Measurements from ENCODE around the gene HOXA9.
A peak's percentile ranks its signal among the peaks of the same experiment; 100 is the strongest.

The HOXA9 gene

DNA sequence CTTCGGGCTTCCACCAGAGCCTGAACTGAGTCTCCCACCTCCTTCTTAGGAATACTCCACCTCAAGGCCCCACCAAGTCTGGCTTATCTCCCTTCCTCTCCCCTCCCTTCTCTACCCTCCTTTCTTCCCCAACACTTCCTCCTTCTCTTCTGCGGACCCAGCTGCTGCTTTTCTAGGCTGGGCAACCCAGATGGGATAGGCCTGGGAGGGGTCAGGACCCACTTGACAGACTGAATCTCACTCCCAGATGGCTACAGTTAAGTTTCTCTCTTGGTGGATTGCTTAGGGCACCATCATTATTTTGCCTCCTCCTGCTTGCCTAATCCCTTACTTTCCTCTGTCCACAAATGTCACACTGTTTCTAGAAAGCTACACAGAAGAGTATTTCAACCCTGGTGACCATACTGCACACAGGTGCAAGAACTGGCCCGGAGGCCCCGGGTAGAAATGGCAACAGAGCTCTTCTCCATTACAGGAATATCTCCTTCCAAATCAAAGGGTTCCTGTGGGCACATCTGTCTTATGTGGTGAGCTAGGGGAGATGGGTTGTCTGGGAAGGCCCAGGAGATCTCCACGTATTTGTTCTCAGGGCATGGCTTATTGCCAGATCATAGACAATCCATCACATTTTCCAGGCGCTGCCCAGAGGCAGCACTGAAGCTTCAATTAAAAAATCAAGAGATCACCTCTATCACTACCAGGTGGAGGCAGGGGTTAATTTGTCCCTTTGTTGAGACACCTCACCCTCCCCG lies 24.8 kb upstream of the HOXA9 start:
- no peak for DNase-seq (ENCODE audit: low read depth, low spot score)
- H3K4me3 ChIP-seq (ENCODE audit: low read length) = no peak overlapping the region

DNA sequence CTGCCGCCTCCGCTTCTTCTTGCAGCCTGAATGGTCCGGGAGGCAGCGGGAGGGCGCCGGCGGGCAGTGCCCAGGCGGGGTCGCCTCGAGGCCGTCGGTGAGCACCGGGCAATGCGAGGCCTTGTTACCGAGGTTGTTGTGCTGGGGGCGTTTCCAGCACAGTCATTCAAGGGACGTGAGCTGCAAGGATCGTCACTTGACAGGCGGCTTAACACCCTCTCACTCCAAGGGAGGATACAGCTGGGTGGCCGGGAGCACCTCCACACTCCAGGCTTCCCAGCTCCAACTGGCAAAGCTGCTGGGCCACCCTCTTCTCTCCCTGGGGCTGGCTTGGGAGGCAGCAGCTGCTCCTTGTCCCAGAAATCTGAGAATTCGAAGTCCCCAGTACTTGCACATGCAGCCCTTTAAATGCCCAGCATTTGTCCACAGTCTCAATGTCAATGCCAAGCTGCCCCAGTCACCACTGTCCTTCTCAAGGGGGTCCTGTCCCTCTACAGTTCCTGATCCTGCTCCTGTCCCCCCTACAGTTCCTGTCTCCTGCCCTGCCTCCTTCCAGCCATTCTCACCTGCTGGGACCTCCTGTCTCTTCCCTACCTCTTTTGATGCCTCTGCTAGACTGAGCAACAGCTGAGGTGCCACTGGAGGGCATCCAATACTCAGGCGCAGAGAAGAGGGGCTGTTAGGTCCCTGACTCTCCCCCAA lies 24.1 kb upstream of the HOXA9 start:
- DNase-seq (ENCODE audit: low read depth, low spot score) = no peak
- H3K4me3 ChIP-seq (ENCODE audit: low read length) = no peak overlapping the region

DNA sequence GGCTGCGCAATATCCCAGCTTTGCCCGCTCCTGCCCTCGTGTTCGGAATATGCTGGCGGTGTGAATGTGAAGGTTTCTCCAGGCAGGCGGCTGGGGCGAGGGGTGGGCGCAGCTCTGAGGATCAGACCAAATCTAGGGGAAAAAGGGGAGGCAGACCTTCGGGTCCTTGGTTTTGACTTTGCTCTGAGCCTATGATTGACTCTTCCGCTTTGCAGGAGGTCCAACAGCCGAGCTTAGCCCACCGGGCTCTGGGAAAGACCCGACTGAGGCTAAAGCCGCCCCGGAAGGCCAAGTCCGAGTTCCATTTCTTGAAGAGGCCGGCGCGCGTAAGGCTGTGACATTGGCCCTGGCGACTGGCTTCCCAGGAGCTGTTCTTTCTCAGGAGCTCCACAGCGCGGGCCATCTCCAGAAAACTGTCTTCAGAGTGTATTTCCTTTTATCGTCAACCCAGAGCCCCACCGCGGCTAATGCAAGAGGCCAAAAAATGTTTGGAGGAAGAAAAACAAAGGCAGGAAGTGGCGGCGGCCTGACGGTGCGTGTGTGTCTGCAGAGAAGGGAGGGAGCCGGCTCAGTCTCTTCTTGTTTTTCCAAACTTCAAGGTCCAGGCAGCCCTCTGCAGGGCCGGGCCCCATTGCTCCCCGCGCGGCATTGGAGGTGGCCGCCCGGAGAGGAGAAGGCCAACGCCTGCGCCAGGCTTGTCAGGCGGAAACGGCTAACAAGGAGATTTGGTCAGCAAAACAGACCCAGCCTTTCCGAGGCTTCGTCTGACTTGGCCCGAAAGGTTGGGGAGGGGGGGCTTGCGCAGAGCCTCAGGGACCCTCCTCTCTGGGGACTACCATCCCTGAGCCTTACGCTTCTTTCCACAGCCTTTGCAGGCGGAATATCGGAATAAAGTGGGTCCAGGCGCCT lies 23.3 kb upstream of the HOXA9 start:
- H3K4me3 ChIP-seq (ENCODE audit: low read length) = no peak overlapping the region
- no peak for DNase-seq (ENCODE audit: low read depth, low spot score)

DNA sequence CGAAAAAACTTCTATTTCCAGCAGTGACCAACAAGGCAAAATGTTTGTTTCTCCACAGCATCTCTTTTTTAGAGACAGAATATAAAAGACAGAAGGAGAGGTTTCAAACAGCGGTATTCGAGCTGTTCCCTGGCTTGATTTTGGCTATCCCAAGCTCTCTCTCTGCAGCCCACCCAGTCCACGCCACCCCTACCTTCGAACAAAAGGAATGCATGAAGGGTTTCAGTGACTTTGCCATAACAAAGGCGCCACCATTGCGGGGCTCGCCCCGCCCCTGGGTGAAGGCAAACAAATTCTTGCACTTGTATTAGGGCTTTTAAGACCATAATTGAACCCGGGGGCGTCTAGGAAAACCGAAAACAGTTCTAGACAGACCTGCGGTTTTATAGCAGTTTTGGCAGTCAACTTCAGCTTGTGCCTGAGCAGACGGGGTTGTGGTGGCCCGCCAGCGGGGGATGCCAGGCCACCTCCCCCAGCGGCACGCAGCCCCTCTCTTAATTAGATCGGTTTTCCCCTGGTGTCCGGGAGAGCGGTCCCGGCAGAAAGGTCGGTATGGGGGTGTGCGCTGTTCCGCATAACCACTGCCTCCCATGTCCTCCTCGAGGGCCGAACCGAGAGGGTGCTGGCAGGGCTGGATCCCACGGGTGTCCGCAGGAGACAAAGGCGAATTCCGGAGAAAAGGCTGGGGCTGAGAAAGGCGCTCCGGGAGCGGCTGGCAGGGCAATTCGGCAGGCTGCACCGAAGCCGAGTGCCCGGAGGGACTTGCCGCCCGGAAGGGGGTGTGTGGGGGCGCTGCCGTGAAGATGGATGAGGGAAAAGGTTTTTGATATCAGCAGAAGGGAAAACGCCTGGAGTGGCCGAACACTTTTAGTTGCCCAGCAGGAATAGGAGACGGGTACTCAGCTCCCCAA lies 22.4 kb upstream of the HOXA9 start:
- no peak for DNase-seq (ENCODE audit: low read depth, low spot score)
- no peak overlapping the region; the same call in 1 of the 2 replicates for H3K4me3 ChIP-seq (ENCODE audit: low read length)

DNA sequence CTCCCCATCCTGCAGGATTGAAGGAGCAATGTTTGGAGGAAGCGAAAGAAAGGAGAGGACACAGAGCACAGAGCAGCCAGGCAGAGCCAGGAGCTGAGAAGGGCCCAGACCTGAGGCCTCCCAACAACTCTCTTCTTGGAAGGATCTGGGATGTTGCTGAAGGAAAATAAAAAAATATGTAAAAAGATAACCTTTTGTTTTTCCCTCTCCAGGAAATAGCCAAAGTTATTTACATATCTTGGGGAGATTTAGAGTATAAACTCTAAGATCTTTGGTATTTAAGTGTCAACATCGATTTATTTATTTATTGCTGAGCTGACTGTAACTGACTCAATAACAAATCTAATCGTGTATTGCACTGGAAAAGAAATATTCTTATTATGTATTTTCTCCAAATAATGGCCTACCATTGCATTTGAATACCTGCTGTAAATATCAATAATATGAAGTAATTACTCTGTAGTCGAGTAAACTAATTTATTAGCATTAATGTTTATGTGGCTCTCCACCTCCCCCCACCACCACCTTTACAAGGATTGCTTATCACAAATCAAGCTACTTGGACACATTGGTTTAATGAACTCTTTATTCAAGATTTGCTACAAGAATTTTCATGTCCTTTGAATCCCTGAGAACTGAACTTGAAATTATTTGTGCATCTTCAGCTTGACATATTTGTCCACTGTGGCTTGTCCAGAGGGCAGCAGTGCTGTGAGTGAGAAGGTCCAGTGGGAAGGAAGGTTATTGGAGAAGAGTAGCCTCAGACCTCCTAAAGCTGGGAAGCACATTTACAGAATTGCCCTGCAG lies 21.5 kb upstream of the HOXA9 start:
- no peak for DNase-seq (ENCODE audit: low read depth, low spot score)
- H3K4me3 ChIP-seq (ENCODE audit: low read length) = no peak overlapping the region

DNA sequence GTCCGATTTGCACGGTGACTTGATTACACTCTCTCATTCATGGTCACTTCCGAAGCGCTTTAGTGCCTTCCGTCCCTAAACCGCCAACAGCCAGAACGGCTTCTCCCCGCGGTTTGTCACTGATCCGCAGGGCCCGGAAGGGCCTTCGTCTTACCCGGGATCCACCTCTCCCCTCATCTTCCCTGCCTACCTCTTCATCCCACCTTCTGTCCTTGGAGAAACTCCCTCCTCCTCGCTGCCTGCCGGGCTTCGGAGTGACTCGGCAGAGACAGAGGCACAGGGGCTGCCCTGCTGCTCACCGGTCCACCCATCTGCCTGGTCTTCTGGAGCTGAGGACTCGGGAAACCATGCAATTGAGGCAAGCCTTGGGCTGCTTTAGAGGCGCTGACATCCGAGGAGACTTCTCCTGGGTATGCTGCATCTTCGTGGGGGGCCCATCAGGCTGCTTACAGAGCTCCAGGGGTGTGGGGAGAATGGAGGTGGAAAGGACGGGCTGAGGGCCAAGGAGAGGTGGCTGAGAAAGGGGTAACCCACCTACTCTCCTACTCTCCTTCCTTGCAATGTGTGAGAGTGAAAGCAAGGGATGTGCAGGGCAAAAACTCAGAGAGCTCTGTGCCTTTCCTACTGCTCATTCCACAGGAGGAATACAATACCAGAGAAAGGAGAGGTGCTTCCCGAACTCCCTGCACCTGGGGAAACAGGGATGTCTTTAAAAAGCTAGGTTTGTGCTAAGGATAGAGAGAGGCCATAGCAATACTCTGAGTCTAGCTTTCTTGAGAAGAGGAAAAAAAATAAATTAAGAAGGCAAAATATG lies 20.7 kb upstream of the HOXA9 start:
- no peak for DNase-seq (ENCODE audit: low read depth, low spot score)
- no peak overlapping the region for H3K4me3 ChIP-seq (ENCODE audit: low read length)

DNA sequence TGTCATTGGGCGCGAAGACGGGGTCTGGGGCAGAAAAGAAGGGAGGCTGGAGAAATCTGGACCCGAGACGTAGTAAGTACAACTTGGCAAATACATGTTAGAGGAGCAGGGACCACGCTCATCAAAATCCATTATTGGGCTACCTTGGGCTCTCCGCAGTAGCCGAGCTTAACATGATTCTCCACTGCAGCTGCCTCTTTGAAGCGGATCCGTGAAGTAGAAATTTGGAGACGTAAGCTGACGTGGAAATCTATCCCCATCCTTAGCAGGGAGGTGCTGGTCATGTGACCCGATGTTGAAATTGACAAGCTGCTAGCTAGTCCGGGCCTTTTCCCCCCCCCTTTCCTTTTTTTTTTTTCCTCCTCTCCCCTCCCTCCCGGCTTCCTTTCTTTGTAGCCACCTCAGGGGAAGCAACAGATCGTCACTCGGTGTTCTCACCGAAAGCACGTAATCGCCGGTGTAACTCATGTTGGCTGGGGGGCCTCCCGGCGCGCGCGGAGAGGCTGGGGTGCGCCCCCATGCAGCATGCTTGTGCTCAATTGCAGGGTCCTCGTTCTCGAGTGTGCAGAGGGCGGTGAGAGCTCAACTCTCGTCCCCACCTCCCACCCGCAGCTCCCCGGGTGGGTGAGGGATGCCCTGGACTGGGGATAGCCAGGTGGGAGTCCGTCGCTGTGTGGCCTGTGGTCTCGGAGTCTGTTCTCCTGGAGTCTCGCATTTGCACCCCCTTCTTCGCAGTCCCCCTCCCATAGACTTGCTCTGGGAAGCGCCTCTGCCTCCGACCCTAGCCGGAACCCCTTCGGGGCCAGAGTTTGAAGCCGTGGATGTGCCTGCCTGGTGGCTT lies 19.9 kb upstream of the HOXA9 start, which contains the start of gene HOXA11:
TSS of gene HOXA11 (minus strand) at position 220 of the 841 bp plus-strand sequence. CDS start at position 132, 88 bp downstream.
- no peak for DNase-seq (ENCODE audit: low read depth, low spot score)
- peak within 1 kb of the TSS; percentile 22 for H3K4me3 ChIP-seq (ENCODE audit: low read length)

DNA sequence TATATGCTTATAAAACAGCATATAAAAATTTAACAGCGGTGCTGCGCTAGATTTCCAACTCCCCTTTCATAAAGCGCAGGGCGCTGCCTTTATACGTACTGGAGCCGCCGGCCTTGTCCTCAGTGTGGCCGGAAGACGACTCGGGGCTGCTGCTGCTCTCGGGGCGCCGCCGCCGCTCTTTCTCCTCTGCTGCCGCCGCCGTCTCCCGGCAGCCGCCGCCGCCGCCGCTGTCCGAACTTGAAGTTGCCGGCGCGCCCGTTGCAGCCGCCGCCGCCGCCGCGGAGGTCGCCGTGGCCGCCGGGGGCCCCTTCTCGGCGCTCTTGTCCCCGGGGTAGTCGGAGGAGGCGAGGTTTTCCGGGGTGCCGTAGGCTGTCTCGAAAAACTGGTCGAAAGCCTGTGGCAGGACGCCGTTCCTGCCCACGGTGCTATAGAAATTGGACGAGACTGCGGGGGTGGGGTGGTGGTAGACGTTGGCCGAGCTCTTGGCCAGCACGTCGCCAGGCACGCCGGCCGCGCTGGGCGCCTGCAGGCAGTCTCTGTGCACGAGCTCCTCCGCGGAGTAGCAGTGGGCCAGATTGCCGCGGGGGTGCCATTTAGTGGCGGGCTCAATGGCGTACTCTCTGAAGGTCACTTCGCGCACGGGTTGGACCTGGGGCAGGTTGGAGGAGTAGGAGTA lies 19.1 kb upstream of the HOXA9 start:
- DNase-seq (ENCODE audit: low read depth, low spot score) = no peak
- peak overlapping the region; percentile 22 for H3K4me3 ChIP-seq (ENCODE audit: low read length)

DNA sequence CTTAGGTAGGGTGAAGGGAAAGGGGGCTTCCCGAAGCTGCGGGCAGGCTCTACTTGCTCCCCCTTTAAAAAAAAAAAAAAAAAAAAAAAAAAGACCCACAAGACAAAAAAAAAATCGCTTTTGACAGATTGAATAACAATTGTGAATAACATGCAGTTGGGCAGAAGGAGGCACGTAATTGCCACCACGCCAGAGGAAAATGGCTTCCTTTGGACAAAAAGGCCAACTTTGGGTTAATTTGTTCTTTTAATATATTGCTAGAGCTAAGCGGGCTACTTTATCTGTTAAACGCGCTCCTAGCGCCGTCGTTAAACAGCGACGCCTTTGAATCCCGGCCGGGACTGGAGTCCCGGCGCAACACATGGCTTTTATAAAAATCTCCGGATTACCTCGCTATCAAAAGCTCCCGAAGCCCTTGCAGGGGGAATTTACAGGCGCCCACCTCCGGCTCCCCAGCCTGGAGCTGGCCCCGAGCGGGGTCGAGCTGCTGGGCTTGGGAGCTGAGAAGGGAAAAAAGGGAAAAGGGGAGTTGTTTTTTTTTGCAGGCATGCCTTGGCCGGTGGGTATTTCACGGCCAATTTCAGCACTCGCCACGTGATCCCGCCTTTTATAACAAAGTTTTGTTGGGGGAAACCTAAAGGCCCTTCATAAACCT lies 18.5 kb upstream of the HOXA9 start:
- DNase-seq (ENCODE audit: low read depth, low spot score) = no peak
- H3K4me3 ChIP-seq (ENCODE audit: low read length) = peak overlapping the region; percentile 20

DNA sequence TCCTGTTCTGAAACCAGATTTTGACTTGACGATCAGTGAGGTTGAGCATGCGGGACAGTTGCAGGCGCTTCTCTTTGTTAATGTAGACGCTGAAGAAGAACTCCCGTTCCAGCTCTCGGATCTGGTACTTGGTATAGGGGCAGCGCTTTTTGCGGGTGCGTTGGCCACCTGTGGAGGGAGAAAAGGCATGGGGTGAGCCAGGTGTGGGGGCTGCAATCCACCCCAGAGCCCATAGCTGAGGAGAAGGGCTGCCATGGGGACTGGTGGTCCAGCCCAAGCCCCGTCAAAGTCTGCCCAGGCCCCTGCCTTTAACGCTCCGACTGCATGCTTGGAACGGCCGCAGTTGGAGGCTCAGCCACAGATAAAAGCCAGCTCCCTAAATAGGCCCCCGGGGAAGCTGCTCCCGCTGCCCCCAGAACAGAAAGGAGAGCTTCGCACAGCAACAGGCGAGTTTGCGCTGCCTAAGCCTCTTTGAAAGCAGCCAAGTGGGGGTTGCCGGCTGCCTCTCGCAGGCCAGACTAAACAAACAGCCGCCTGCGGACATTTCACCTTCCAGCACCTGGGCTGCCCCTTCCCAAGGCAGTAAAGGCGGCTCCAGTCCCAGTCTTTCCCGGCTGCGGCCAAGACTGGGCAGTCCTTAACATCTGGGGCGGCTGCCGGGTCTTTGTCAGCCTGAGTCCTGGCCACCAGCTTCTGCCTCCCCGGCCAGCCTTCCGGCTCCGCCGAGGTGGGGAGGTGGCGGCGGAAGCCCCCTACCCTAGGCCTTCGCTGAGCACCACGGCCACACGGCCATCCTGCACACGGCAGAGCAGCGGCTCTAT lies 17.7 kb upstream of the HOXA9 start:
- DNase-seq (ENCODE audit: low read depth, low spot score) = no peak
- H3K4me3 ChIP-seq (ENCODE audit: low read length) = no peak overlapping the region

DNA sequence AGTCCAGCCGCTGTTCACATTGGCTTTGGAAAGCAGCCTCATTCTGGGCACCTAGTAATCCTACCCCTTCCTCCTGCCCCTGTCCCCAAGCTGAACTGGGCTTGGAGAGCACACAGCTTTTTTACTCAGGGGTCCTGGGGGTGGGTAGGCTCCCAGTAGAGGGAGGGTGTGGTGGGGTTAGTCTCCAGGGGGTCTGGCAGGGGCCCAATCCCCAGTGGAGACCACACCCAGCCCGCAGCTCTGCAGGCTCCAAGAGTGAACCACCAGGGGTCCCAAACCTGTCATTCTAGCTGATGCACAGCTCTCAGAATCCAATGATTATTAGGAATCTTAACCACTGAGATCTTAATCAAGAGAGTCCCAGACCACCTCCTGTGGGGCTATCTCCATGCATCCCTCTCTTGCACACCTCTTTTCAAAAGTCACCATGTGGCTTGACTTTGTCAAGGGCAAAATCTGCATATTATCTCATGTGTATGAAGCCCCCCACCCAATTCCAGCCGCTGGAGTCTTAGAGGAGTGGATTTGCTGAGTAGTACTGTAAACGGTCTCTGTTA lies 17.0 kb upstream of the HOXA9 start:
- DNase-seq (ENCODE audit: low read depth, low spot score) = no peak
- H3K4me3 ChIP-seq (ENCODE audit: low read length) = no peak overlapping the region

DNA sequence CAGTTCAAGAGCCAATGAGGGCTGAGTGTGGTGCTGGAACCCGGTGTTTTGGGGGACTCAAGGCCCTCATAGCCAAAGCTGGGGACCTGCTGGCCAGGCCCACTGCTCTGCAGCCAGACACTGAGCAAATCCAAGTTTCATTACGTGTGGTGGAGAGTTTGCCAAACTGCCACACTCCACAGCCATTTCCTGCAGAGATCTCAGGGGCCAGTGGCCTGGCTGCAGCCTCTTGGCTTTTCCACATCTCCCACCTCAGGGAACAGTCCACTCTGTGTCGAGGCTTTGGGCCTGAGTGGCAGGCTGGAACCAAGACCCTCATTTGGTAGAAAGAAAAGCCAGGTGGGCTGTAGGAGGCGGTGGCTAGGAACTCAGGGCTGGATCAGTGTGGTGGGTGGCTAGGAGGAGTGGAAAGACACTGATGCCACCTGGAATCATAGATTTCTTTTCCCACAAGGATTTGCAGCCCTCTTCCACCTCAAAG lies 16.5 kb upstream of the HOXA9 start:
- no peak for DNase-seq (ENCODE audit: low read depth, low spot score)
- H3K4me3 ChIP-seq (ENCODE audit: low read length) = no peak overlapping the region

DNA sequence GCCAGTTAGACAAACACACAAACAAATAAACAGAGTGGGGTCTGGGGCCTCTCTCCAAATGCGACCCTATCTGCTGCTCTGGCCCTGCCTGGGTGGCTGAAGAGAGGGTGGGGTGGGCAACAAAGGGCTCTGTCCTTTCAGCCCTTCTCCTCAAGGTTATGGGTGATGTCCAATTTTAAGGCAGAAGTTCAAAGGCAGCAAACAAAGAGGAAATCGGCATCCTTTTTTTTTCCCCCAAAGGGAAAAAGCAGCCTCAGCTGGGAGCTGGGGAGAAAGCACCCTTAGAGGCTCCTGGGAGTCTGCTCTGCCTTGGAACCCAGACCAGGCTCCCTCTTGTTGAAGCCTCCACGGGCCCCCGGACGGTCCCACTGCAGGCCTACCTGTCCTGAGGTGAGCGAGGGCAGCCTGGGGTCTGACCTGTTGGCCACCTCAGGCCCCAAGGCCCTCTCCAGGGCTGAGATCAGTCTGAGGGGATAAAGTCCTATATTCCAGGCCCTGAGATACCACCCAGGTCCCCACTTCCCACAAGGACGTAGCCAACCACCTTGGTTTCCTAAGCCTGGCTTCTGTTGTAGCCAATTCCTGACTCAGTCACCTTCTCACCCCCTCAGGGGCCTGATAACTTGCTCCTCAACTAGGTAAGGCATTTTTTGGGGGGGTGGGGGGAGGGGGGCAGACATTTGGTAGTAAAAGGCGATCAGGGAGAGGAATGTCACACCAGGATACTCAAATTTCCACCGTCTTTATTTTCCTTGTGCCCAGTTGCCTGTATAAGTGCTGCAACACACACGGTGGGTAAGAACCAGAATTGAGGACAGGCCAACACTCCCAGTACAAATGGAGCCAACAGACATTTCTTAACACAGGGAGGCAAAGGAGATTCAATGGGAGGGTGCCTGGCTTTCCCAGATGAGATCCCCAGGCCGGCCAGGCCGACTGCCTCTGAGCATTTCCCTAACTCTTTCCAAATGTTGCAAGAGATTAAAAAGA lies 15.4 kb upstream of the HOXA9 start:
- no peak overlapping the region for H3K4me3 ChIP-seq (ENCODE audit: low read length)
- no peak for DNase-seq (ENCODE audit: low read depth, low spot score)

Measured in Jurkat, Clone E6-1 (cell line).